Measurements from ENCODE around the gene TPSAB1.

TPSAB1 gene

DNA sequence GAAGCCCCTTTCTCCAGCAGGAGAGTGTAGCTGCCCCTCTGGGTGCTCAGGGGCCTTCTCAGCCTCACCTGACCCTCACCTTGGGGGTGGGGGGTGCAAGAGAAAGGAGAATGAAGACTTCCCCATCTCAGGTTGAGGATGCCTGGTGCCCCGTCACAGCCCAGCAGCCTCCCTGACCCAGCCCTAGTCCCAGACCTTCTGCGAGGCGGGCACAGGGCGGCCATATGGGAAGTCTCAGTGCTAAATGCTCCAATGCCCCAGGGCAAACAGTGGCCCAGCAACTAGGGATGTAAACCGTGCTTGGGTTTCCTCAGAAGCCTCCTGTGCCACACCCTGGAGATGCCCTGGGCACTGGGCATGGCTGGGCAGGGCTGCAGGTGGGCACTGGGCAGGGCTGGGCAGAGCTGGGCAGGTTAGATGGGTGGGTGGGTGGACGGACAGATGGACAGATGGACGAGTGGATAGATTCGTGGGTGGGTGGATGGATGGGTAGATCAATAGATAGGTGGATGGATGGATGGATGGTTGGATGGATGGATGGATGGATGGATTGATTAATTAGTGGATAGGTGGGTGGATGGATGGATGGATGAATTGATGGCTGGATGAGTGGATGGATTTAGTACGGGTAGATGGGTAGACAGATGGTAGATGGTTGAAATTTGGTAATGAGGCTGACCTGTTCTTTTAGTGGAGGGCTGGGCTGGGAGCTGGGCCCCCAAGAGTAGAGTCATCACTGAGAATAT is 32.1 kb downstream of the TPSAB1 start:
- TF ChIP-seq, protein P1, sequence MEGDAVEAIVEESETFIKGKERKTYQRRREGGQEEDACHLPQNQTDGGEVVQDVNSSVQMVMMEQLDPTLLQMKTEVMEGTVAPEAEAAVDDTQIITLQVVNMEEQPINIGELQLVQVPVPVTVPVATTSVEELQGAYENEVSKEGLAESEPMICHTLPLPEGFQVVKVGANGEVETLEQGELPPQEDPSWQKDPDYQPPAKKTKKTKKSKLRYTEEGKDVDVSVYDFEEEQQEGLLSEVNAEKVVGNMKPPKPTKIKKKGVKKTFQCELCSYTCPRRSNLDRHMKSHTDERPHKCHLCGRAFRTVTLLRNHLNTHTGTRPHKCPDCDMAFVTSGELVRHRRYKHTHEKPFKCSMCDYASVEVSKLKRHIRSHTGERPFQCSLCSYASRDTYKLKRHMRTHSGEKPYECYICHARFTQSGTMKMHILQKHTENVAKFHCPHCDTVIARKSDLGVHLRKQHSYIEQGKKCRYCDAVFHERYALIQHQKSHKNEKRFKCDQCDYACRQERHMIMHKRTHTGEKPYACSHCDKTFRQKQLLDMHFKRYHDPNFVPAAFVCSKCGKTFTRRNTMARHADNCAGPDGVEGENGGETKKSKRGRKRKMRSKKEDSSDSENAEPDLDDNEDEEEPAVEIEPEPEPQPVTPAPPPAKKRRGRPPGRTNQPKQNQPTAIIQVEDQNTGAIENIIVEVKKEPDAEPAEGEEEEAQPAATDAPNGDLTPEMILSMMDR (IDR thresholded peaks at IDR 0.05; ENCODE audit: insufficient read depth, low read depth, low read length, missing control alignments) = no peak
- no peak overlapping the region for H3K4me3 ChIP-seq (ENCODE audit: low read depth, low read length)
- DNase-seq (ENCODE audit: low read depth) = no peak

DNA sequence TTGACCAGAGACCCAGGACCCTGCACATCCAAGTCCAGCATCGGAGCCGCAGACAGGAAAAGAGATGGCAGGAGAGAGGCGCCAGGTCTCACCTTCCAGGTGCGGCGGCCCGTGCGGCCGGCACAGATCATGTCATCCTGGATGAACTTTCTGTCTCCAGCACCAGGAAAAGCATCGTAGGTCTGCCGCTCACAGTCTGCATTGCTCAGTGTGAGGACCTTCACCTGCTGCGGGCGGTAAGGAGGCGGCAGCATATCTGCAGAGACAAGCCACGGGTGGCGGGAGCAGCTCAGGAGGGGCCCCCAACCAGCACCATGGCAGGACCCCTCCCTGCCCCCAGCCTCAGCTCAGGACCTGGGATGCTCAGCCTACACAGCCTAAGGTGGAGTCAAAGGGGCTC is 33.3 kb downstream of the TPSAB1 start:
- DNase-seq (ENCODE audit: low read depth) = no peak
- no peak overlapping the region for H3K4me3 ChIP-seq (ENCODE audit: low read depth, low read length)
- TF ChIP-seq, protein P1 (IDR thresholded peaks at IDR 0.05; ENCODE audit: insufficient read depth, low read depth, low read length, missing control alignments) = no peak

DNA sequence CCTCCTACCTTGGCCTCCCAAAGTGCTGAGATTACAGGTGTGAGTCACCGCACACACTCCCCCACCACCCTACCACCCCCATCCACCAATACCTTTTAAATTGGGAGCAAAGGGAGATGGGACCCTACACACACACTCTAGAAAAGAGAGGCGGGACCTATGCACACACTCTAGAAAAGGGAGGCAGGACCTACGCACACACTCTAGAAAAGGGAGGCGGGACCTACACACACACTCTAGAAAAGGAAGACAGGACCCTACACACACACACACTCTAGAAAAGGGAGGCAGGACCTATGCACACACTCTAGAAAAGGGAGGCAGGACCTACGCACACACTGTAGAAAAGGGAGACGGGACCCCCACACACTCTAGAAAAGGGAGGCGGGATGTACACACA is 34.3 kb downstream of the TPSAB1 start:
- no peak overlapping the region for H3K4me3 ChIP-seq (ENCODE audit: low read depth, low read length)
- DNase-seq (ENCODE audit: low read depth) = no peak
- TF ChIP-seq, protein P1 (IDR thresholded peaks at IDR 0.05; ENCODE audit: insufficient read depth, low read depth, low read length, missing control alignments) = no peak

DNA sequence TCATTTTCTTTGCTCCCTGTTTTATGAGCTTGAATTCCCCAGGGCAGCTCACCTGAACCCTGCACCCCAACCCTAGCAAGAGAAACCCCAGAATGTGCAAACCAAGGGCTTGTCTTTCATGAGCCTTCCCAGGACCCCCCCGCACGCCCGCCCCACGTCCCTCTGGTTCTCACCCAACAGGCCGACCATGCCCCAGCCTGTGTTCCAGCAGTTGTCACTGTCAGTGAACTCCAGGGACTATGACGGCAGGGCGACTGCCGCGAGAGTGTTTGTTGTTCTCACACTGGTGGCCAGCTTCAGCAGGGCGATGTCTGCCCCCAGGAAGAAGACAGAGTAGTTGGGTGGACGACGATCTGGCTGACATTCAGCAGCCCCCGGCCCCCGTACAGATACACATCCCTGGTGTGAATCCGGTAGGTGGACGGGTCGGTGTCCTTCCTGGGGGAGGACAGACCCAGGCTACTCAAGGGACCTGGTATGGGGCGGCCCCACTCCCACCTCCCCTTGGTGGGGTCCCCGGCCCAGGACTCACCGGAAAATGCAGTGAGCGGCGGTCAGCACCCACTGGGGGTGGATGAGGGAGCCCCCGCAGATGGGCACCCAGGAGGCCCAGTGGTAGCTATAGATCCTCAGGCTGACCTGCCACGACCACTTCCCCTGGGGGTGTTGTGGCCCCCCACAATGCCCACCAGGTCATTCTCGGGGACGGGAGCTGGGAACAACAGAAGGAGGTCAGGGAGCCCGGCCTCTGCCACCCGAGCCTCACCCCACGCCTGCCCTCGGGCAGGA is 35.5 kb downstream of the TPSAB1 start:
- TF ChIP-seq, protein P1 (IDR thresholded peaks at IDR 0.05; ENCODE audit: insufficient read depth, low read depth, low read length, missing control alignments) = no peak
- no peak overlapping the region for H3K4me3 ChIP-seq (ENCODE audit: low read depth, low read length)
- DNase-seq (ENCODE audit: low read depth) = no peak

DNA sequence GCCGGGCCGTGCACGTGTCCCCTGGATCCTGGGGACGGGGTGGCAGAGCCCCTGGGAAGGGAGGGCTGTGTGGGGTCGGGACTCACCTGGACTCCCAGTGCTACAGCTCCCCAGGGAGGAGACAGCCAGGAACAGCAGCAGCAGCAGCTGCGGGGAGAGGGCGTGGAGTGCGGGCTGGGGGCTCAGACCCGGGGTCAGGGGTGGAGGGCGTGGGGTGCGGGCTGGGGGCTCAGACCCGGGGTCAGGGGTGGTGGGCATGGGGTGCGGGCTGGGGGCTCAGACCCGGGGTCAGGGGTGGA is 36.0 kb downstream of the TPSAB1 start:
- TF ChIP-seq, protein P1 (IDR thresholded peaks at IDR 0.05; ENCODE audit: insufficient read depth, low read depth, low read length, missing control alignments) = no peak
- no peak for DNase-seq (ENCODE audit: low read depth)
- H3K4me3 ChIP-seq (ENCODE audit: low read depth, low read length) = no peak overlapping the region

DNA sequence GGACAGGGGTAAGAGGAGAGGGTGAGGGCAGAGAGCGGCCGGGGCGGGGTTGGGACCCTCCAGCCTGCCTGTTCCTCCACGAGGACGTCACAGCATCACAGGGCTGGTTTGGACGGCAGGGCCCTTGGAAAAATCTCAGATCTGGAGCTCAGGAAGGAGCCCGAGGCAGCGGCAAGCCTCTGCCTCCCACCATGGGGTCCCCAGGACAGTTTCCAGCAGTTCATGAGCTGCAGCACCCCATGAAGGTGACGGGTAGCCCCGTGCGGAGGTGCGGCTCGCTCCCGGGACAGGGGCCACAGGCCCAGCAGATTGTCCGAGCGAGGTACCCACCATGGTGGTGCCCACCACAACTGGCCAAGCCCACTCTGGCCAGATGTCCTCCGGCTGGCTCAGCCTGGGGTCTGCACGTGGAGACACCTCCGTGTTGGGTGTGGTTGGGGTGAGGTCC is 36.7 kb downstream of the TPSAB1 start:
- no peak overlapping the region for H3K4me3 ChIP-seq (ENCODE audit: low read depth, low read length)
- DNase-seq (ENCODE audit: low read depth) = no peak
- TF ChIP-seq, protein P1 (IDR thresholded peaks at IDR 0.05; ENCODE audit: insufficient read depth, low read depth, low read length, missing control alignments) = no peak
